Stimulated activated CD8-positive, alpha-beta memory T cell treated with anti-CD3 and anti-CD28 coated beads, Interleukin-7, amount 100 ng/mL, for 4 hours (primary cell): ENCODE data around the gene TSPAN8.
"Not testable (repeated sequence)": the region's sequence is repeated elsewhere in the genome, so short reads cannot be mapped to it uniquely, and the experiment has no call there.

Experiments used
- DNase-seq, 2 donors: peaks; one replicate each; pipeline ENCODE4 v3.0.0-alpha.2; 2020; ENCODE audit warnings: low read depth in 2 of 2

Gene TSPAN8

DNA sequence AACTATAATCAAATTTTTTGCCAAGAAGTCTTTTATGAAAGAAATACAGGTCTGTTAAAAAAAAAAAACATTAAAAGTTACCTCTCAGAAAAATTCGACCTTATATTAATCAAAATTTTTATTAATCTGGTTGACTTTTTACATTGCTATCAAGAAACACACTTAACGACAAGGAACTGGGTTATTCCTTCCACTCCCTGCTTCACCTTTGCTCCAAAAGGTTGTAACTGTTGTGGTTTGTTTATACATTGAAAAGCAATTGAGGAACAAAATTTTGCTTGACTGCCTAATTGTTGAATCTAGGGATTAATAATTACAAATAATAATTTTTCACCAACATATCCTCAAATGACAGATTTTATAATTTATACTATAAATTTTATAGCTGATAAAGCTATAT lies 28.4 kb downstream of the TSPAN8 start:
- DNase-seq: no peak

DNA sequence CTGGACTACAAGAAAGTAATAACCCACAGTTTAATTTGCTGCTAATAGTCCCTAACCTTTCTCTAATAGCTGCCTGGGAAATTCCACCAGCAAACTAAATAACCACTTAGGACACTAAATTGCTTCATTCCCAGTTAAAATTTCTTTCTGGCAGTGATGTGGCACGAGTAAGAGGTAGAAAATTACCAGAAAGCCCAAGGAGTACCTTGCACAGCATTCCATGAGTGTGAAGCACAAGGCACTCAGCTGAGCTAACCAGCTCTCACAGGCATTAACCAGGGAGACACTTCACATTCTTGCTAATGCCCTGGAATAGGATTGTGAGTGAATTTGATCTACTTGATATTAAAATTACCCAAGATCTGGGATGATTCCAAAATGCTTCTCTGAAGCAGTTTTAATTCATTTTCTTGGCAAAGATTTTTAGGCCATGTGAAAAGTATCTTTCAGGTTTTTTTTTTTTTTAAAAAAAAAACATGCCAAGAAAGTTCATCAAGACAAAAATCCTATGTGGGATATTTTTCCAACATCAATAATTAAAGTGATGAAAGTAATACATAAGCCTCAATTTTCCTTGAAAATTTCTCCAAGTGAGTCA lies 29.5 kb downstream of the TSPAN8 start:
- no peak for DNase-seq

DNA sequence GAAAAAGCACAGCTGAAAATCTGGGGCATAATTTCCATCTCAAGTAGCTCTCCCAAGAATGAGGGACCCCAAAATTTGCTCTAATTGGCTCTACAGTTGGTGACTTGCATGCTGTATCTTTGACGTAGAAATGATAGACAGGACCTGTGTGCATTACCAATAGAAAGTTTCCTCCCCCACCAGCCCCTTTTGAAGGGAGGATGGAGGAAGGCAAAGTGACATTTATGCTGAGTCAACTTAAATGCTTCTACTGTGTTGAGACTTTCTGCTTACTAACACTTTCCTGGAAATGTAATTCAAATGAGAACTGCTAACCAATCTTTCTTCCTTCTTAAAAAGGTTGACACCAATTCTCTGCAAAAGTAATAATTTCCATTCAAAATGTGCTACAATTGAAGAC lies 31.9 kb downstream of the TSPAN8 start:
- no peak for DNase-seq

DNA sequence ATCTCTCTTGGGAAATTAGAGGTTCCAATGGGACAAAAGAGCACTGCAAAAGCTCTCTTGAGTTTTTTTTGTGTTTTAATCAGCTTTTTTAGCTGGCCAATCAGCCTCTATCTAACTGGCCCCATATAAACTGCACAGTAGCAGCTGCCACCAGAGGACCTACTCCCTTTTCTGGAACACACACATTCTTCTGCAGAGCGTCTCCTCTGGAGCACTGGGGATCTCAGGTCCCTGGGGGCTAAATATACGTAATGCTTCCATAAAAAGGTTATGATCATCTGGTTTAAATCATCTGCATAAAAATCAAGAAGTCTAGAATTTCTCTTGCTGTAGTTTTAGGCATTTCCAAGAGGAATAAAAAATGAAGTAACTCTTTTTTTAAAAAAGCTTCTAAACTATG lies 32.3 kb downstream of the TSPAN8 start:
- no peak for DNase-seq

DNA sequence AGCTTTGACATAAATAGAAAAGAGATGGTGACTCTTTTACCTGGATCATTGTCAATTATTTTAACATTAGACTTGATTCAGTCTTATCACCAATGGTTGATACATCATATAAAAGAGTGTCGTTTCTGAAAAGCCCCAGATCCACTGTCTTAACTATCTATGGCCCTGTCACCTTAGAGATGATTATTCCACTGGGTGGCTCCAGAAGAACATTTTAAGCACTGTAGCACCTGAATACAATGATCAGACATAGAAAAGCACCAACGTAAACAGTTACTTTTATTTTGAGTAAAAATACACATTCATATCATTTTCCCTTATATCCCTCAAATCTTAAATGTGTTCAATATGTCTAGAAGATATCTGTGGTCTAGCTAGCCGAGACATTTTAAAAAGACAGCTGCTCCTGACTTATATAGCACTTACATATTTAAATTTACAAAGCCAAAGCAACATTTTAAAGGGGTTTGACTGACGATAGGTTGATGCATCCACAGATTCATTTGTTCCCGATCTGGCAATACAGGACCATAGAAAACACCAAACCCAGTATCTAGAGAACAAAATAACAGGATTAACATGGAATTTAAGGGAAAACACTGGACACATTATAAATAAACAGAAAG lies 32.9 kb downstream of the TSPAN8 start:
- no peak for DNase-seq

DNA sequence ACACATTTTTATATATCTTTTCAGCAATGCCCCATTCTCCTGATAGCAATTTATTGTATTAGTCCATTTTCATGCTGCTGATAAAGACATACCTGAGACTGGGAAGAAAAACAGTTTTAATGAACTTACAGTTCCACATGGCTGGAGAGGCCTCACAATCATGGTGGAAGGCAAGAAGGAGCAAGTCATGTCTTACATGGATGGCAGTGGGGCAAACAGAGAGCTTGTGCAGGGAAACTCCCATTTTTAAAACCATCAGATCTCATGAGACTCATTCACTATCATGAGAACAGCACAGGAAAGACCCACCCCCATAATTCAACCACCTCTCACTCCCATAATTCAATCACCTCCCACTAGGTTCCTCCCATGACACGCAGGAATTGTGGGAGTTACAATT lies 44.7 kb downstream of the TSPAN8 start:
- not testable (repeated sequence) for DNase-seq

DNA sequence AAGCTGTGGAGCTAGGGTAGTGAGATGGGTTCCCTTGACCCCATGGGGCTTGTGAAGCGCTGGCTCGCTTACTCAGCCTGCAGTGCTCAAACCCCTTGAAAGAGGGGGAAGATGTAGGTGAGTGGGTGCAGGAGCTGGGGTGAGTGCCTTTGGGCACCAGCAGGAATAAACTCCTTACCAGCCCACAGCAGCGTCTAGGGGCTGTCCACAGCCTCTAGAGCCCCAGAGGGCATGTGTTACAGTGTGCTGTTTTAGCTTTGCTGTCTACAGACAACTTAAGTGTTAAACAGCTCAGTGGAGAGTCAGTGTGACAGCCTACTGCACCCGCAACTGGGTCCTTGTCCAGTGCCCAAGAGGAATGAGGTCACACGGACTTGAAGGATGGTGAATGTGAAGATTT lies 48.0 kb downstream of the TSPAN8 start:
- no peak for DNase-seq

DNA sequence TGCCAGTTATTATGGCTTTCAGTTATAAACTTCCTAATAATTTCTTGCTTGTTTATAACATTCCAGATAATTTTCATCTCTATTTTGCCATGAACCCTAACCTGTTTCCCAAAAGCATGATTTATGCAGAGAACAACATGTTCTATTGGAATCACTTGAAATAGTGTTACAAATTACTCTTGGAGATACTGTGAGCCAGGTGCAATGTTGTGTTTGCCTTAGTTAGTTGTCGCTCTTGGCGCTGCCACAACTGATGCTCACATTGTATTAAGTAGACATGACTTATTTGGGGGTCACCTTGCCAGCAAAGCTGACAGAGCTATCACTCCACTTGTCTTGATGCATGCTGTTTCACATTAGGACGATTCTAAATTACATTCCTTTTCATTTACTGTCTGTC lies 49.4 kb downstream of the TSPAN8 start:
- no peak for DNase-seq

DNA sequence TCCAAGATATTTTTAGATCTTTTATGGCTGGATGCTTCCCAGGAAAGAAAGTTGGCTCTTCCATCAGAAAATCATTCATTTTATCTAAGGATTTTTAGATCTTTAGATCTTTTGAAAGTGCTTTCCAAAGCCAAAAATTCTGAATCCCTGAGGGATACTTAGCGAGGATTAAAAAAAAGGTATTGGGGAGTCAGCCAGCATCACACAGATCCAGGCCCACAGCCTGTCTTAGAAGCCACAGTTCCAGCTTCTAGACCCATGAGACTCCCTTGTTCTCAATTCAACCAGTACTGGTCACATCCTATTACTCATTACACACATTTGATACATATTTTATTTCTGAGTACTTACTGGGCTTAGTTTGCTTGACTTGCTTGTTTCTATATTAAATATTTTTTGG lies 49.9 kb downstream of the TSPAN8 start:
- no peak for DNase-seq

DNA sequence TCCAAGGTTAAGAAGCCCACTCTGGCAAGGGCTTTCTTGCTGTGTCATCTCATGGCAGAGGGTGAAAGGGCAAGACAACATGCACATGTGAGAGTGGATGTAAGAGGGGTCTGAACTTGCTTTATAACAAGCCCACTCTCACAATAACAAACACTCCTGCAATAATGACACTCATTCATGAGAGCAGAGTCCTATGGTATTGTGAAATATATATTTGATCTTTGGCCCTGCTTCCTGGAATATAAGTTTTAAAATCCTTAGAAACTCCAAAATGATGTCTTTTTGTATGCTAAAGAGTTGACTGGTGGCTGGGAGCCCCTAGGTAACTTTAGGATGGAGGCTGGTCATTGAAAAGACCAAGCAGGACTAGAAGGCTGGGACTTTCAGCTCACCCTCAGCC lies 51.8 kb downstream of the TSPAN8 start:
- no peak for DNase-seq

DNA sequence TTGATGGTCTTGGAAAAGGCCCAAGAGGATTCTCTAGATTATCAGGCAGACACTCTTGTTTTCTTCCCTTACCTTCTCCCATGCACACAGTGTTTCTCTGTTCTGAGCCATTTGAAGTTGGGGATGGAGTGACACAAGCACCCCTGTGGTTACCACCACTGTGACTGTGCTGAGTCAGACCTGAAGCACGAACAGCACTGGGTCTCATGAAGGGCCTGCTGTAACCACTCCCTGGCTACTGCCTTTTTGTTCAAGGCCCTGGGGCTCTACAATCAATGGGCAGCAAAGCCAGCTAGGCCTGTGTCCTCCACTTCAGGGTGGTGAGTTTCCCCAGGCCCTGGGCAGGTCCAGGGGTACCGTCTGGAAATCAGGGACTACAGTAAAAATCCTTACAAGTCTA lies 65.5 kb downstream of the TSPAN8 start:
- DNase-seq: no peak

DNA sequence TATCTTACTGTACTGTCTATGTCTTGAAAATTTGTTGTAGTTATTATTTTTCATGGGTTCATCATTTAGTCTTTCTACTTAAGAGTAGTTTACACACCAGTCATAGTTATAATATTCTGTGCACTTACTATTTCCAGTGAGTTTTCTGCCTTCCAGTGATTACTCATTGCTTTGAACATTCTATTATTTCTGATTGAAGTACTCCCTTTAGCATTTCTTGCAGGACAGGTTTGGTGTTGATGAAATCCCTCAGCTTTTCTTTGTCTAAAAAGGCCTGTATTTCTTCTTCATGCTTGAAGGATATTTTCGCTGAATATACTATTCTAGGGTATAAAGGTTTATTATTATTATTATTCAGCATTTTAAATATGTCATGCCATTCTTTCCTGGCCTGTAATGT lies 66.8 kb downstream of the TSPAN8 start:
- DNase-seq: no peak

DNA sequence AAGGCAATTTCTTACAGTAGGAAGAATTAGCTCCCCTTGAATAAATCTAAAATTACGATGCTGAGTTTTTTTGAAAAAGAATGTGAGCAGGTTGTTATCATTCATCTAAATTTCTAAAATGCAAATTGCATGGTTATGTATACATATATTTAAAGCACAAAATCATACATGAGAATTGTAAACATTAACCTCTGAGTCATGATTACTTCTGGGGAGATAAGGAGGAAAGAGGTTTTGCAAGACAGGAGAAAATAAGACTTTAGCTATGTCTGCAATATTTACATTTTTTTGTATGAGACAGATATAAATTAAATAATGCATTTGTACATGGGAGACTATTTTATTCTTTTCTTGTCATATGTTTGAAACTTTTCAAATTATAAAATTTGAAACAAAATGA lies 72.2 kb downstream of the TSPAN8 start:
- no peak for DNase-seq

DNA sequence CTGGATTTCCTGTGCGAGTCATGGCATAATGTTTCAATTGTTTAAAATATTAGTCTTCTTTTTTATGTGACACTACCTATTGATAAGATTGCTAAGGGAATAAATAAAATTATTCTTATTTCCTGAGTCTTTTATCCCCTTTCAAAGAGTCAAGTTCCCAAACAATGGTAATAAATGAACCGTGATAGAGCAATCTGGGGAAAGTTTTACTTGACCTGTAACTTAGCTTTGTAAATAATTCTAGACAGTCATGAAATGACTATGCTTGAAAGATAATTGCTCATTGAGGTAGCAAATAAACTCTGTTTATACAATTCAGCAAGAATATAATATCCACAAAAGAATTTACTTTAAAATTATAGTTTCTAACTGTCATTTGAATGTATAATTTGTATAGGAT lies 82.1 kb downstream of the TSPAN8 start:
- DNase-seq: no peak
